ENCODE results near the gene SSBP3. TPM values are rescaled to one million over a fixed set of nuclear protein-coding genes. Genes with fewer than 3 reads are reported as not detected.

The SSBP3 gene
- total and polyA plus RNA-seq, 9 of the 15 experiments (the other 6 are each of a cell fraction or from before 2014, with no cell fraction given) = 8.7 to 108 (median 33.8) TPM

DNA sequence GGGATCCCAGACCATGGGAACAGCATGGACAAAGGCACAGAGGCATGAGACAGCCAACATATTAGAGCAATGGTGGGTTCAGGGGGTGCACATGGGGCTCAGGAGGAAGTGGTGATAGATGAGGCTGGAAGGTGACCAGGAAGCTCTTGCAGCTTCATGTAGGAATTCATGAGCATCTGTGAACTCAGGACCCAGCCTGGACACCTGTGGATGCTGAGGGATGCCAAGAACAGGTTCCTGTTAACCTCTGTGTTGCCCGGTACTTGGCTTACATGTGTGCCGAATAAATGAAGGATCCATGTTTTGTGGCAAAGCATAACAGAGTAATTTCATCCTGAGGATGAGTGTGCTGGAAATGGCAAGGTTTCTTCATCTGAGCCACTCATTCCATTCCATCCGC lies 9.3 kb upstream of the SSBP3 start (continued):
- TF ChIP-seq, protein P1, sequence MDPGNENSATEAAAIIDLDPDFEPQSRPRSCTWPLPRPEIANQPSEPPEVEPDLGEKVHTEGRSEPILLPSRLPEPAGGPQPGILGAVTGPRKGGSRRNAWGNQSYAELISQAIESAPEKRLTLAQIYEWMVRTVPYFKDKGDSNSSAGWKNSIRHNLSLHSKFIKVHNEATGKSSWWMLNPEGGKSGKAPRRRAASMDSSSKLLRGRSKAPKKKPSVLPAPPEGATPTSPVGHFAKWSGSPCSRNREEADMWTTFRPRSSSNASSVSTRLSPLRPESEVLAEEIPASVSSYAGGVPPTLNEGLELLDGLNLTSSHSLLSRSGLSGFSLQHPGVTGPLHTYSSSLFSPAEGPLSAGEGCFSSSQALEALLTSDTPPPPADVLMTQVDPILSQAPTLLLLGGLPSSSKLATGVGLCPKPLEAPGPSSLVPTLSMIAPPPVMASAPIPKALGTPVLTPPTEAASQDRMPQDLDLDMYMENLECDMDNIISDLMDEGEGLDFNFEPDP (CRISPR knock-in tag; IDR thresholded peaks at IDR 0.05) = no peak

DNA sequence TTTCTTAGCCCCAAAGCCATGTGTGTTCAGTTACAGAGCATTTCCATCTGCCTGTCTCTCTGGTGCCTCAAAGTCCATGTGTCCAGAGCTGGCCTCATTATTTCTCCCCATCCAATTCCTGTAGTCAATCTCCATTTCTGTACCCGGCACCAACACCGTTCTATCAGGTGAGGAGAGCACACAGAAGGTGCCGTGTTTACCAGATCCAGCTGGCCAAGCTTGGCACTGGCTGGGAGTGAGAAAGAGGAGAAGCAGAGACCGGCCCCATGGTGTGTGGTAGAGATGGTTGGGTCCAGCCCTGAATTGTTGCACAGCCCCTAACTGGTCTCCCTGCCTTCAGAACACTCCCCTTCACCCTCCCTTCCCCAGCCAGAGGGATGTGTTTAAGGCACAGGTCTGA lies 7.5 kb upstream of the SSBP3 start:
- H3K9ac ChIP-seq (ENCODE audit: insufficient read depth in 1 of 2, low read depth in 2 of 2, low read length in 2 of 2) = no peak overlapping the region; a peak in 1 of 4 replicates
- H2AFZ ChIP-seq (ENCODE audit: low read depth, low read length) = peak overlapping the region; percentile 50; the same call in 1 of the 2 replicates
- no peaks in the 10 kb centered on the region for H3K9me3 ChIP-seq (replicated peaks; ENCODE audit: control insufficient read depth, insufficient read depth, low read depth, low read length)
- H3K79me2 ChIP-seq (ENCODE audit: control insufficient read depth, insufficient read depth, low read length) = no peaks in the 10 kb centered on the region
- no peaks in the 10 kb centered on the region for H3K9me1 ChIP-seq (ENCODE audit: control insufficient read depth, insufficient read depth, low read length)
- DNase-seq (ENCODE audit: extremely low read depth in 1 of 4, low spot score in 3 of 4) = no peak
- FAIRE-seq = no peak
- H3K4me3 ChIP-seq = no peak overlapping the region
- in situ Hi-C loops (cut with MboI) = no loop called here
- H3K4me1 ChIP-seq (replicated peaks in 1 of 2; ENCODE audit: control insufficient read depth in 2 of 2, insufficient read depth in 2 of 2, low read length in 2 of 2) = peaks cover 30 to 41% of the 10 kb centered on the region in 2 experiments
- TF ChIP-seq TAF1 (IDR thresholded peaks at IDR 0.05; ENCODE audit: control insufficient read depth, extremely low read depth, insufficient read depth, low read length, severe bottlenecking) (no peak), SRF (CRISPR knock-in tag; IDR thresholded peaks at IDR 0.05) (no peak)
- TF ChIP-seq, protein P2, sequence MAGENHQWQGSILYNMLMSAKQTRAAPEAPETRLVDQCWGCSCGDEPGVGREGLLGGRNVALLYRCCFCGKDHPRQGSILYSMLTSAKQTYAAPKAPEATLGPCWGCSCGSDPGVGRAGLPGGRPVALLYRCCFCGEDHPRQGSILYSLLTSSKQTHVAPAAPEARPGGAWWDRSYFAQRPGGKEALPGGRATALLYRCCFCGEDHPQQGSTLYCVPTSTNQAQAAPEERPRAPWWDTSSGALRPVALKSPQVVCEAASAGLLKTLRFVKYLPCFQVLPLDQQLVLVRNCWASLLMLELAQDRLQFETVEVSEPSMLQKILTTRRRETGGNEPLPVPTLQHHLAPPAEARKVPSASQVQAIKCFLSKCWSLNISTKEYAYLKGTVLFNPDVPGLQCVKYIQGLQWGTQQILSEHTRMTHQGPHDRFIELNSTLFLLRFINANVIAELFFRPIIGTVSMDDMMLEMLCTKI (IDR thresholded peaks at IDR 0.05; ENCODE audit: partially characterized antibody) = no peak
- TF ChIP-seq, protein P3, sequence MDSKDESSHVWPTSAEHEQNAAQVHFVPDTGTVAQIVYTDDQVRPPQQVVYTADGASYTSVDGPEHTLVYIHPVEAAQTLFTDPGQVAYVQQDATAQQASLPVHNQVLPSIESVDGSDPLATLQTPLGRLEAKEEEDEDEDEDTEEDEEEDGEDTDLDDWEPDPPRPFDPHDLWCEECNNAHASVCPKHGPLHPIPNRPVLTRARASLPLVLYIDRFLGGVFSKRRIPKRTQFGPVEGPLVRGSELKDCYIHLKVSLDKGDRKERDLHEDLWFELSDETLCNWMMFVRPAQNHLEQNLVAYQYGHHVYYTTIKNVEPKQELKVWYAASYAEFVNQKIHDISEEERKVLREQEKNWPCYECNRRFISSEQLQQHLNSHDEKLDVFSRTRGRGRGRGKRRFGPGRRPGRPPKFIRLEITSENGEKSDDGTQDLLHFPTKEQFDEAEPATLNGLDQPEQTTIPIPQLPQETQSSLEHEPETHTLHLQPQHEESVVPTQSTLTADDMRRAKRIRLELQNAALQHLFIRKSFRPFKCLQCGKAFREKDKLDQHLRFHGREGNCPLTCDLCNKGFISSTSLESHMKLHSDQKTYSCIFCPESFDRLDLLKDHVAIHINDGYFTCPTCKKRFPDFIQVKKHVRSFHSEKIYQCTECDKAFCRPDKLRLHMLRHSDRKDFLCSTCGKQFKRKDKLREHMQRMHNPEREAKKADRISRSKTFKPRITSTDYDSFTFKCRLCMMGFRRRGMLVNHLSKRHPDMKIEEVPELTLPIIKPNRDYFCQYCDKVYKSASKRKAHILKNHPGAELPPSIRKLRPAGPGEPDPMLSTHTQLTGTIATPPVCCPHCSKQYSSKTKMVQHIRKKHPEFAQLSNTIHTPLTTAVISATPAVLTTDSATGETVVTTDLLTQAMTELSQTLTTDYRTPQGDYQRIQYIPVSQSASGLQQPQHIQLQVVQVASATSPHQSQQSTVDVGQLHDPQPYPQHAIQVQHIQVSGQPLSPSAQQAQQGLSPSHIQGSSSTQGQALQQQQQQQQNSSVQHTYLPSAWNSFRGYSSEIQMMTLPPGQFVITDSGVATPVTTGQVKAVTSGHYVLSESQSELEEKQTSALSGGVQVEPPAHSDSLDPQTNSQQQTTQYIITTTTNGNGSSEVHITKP (IDR thresholded peaks at IDR 0.05; ENCODE audit: partially characterized antibody) = peak; percentile 68
- no peak overlapping the region for H3K4me2 ChIP-seq (ENCODE audit: insufficient read depth, low read length)
- WGBS (ENCODE audit: insufficient coverage, low coverage, missing lambda C conversion rate) = 71% methylated on average over 4 of the region's 4 CpGs
- ATAC-seq = no peak
- POLR2A ChIA-PET = interaction anchor here (1.2 to 1.5 kb wide), 3 partner anchors 11 to 30 kb away, joined by 3 to 4 read pairs (median 4); no protein-coding TSS in a partner anchor
- intact Hi-C loops (cut with micrococcal nuclease) = no loop called here
- no peaks in the 10 kb centered on the region for H3K36me3 ChIP-seq (ENCODE audit: control insufficient read depth, insufficient read depth, low read length)
- CTCF ChIA-PET (ENCODE audit: low intra/inter-chr PET ratio) = no interaction called here
- no peaks in the 10 kb centered on the region for H3K27me3 ChIP-seq (ENCODE audit: control insufficient read depth in 2 of 2, insufficient read depth in 2 of 2, low read length in 2 of 2)
- H3K27ac ChIP-seq (ENCODE audit: extremely low read depth, low read depth, low read length) = no peak overlapping the region
- no peaks in the 10 kb centered on the region for H4K20me1 ChIP-seq (replicated peaks; ENCODE audit: control insufficient read depth, insufficient read depth, low read length)
- no TSS peak for BruUV-seq (replicated peaks)
